DMS153 treated with DMSO at 0.1 percent for 48 hours (cell line): ENCODE data around the gene RABGAP1L.
A peak's percentile ranks its signal among the peaks of the same experiment; 100 is the strongest.

Experiments
- DNase-seq: peaks from one replicate; lab custom pipeline; 2025; ENCODE audit not compliant: unreplicated experiment; lab: John Stamatoyannopoulos, UW

The RABGAP1L gene

GRCh38 chr1:174982971-174983689 is 823.8 kb downstream of the RABGAP1L start:
- DNase-seq = peak; percentile 36

- DNase-seq = no peak
Measured at GRCh38 chr1:174984952-174985351, 825.6 kb downstream of the RABGAP1L start.

- no peak for DNase-seq
Measured at GRCh38 chr1:174988539-174988938, 829.2 kb downstream of the RABGAP1L start.

DNA sequence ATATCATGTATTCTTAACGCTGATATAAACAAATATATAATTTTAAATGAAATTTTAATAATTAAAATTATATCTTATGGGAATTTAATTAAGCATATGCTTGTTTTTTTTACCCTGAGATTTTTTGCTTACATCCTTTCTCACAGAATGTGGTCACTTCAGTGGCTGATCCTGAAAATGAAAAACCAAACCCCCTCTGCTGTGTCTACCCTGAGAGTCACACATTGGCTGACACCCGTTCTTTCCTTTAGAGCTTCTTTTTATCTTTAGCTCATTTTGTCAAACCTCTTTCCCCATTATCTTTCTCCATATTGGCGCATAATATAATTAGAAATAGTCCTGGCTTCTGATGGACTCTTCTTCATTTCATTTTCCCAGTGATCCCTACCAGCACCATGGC is 829.7 kb downstream of the RABGAP1L start:
- no peak for DNase-seq

DNA sequence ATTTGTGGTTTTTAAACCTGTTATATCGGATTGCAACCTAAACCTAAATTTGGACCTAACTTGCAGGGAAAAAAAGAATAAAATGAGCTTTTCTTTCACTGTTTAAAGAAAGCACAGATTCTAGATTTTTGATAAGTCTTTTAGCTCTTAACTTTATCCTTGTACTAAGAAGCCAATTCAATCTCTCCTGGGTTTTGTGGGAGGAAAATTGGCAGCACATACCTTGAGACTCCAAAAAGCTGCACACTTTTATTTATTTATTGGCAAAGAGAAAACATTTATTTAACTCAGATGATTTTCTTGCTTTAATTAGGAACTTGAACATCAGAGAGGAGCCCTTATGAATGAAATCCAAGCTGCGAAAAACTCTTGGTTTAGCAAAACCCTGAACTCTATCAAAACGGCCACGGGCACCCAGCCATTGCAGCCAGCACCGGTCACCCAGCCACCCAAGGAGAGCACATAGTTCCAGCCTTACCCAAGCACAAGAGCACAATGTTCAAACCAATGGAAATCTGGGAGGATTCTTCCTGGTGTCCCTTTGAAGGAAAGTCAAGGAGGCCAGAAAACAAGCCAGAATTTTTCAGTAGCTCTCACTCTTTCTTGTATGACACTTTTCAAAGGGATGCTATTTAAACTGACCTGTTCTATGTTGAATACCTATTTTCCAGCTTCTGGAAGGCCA is 830.4 kb downstream of the RABGAP1L start:
- no peak for DNase-seq

- peak; percentile 34 for DNase-seq
Measured at GRCh38 chr1:174990382-174990999, 831.2 kb downstream of the RABGAP1L start.

GRCh38 chr1:174991473-174991872 is 832.2 kb downstream of the RABGAP1L start:
- no peak for DNase-seq

DNA sequence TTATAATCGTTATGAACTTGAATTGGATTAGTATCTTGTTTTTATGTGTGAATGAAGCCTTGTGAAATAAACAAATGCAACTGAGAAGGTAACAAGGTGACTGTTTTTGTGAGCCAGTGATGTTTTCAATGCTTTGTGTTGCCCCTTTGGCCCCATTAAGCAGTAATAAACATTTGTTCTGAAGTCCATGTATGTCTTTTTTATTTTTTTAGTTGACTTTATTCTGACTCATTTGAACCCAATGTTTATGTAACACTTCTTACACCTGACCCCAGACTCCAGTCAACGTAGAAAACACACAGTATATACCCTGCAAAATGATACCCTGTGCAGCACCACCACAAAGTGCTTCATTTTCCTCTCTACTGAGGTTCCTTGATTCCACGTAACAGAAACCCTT is 835.8 kb downstream of the RABGAP1L start:
- no peak for DNase-seq

GRCh38 chr1:174995916-174996315 is 836.6 kb downstream of the RABGAP1L start:
- no peak for DNase-seq

DNA sequence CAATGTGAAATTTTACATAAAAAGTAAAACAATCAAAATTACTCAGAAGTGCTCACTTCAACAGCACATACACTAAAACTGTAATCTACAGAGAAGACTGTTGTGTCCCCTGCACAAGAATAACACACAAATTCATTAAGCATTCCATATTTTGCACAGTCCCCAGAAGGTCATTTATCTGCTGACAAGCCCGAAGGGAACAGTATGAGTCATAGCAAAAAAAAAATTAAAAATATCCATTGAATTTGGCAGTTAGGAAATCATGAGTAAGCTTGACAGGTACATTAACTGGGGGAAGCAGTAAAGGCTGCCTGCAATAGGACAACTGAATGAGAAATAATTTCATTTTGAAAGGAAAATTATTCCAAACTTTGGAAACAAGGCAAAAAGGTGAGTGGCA is 837.2 kb downstream of the RABGAP1L start:
- no peak for DNase-seq

DNA sequence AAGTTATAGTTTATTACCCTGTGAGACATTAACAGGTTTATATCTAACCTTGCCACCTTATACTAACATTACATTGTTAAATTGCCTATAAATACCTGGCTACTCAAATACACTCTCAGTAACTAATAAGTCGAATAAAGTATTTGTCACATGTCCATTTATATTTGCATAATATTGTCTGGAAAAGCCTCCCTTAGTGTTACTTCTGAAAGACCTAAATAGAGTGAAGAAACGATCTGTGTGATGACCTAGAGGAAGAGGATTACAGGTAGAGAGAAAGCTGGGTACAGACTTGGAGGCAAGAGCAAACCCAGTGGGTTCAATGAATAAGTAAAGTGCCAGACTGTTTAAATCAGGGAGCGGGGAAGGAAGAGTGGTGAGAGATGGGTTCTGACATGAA is 837.7 kb downstream of the RABGAP1L start:
- DNase-seq = no peak

GRCh38 chr1:174998569-174999215 is 839.4 kb downstream of the RABGAP1L start:
- peak; percentile 94 for DNase-seq

- peak; percentile 100 for DNase-seq
Measured at GRCh38 chr1:174999216-174999935, 840.1 kb downstream of the RABGAP1L start.

DNA sequence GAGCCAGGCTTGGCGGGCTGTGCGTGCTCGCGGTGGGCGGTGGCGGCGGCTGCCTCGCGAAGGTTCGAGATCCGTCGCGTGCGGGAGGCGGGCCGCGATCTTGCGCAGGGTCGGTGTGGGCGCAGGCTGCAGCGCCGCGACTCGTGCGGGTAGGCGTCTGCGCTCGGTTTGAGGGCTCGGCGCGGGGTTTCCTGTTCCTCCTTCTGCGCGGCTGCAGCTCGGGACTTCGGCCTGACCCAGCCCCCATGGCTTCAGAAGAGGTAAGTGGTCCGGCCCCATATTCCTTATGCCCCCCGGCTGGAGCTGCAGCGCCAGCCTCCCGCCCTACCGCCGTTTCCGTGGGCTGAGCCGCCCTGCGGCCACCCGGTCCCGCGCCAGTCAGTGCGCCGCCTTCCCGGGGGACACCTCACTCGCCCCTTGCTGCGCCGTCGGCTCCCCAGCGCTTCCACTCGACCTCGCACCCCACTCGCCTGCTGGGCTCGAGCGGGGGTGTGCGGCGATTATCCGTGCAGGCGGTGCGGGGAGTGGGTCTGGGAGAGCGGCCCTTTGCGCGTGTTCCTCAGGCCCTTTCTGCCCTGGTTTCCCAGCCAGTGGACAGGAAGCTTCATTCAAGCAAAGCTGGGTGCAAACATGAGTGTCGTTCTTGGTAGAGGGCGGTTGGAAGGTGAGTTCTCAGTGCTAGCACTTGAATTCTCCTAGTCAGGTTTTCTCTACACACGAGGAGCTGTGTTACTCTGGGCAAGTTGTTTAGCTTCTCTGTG is 840.8 kb downstream of the RABGAP1L start, which contains the start of gene CACYBP:
Gene CACYBP (plus strand): TSS at position 12 of the 761 bp plus-strand sequence. CDS start 234 bp downstream, at position 246.
- no peak for DNase-seq

GRCh38 chr1:175000697-175001187 is 841.4 kb downstream of the RABGAP1L start:
- no peak for DNase-seq

DNA sequence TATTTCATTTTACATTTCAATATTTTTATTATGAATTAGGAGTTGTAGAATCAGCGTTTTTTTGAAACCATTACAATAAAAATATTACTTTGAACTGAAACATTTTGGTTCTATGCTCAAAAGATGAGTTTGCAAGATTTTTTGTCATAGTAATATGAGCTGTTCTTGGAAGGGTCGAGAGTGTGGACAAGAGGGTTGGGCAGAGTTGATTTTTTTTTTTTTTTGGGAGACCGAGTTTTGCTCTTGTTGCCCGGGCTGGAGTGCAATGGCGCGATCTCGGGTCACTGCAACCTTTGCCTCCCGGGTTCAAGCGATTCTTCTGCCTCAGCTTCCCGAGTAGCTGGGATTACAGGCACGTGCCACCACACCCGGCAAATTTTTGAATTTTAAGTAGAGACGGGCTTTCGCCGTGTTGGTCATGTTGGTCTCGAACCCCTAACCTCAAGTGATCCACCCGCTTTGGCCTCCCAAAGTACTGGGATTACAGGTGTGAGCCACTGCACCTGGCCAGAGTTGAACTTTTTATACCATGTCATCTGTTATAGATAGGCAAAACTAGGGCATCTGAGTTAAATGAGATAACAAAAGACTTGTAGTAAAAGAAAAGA is 843.7 kb downstream of the RABGAP1L start:
- DNase-seq = no peak

- no peak for DNase-seq
Measured at GRCh38 chr1:175003521-175003920, 844.2 kb downstream of the RABGAP1L start.

DNA sequence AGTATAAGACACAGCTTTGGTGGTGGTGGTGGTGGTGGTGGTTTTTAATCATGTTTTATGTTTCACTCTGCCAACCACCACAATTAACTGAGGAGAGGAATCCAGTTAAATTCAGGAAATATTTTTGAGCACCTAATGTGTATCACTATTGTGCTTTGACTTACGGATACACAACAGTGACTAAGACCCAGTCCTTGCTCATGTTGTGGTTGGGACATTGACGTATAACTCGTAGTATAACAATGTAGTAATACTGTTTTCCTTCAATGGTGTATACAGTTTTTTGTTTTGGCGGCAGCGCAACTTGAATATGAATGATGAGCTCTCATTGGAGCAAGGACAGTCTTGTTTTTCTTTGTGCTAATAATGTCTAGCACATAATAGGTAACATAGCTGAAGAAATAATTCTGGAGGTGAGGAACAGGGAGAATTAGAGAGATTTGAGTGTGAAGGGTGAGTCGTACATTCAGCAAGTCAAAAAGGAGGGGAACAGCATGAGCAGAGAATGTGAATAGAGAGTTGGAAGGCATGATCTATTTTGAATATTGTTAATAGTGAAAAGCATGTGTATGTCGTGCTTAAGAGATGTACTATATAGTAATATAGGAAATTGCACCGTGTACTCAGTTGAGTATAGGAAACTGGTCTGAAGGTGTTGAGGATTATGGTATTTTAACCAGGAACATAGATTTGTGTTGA is 845.9 kb downstream of the RABGAP1L start:
- DNase-seq = no peak

- no peak for DNase-seq
Measured at GRCh38 chr1:175009532-175009931, 850.2 kb downstream of the RABGAP1L start.
